ENCODE results near the gene PML. TPM values are rescaled to one million over a fixed set of nuclear protein-coding genes. Genes with fewer than 3 reads are reported as not detected.
A peak's percentile ranks its signal among the peaks of the same experiment; 100 is the strongest.

PML gene
- total RNA-seq, result 100 to 1,000 TPM in 2 of 7 donors, 10 to 100 TPM in 5; 79.5 to 127 (median 88.4) TPM
- 10 to 100 TPM; 17.5 to 34.6 (median 26.1) TPM for polyA plus RNA-seq
- long read RNA-seq, donor 1, full-length matches to known transcripts, result 6 of 6 reads
- long read RNA-seq, donor 1, partial matches to known transcripts, result 0 of 6 reads
- long read RNA-seq, donor 1, other reads (novel, unspliced or antisense), result 0 of 6 reads
- long read RNA-seq, donor 2, full-length matches to known transcripts, result 7 of 7 reads
- long read RNA-seq, donor 2, partial matches to known transcripts, result 0 of 7 reads
- long read RNA-seq, donor 2, other reads (novel, unspliced or antisense), result 0 of 7 reads

- Histone ChIP-seq H3K4me1 (peaks cover 65 to 93% (median 86%) of the 10 kb centered on the region in 6 donors), H3K36me3 (peaks cover 0 to 19% (median 17%) of the 10 kb centered on the region in 6 donors), H3K4me3 (peak within 1 kb of the TSS; percentile 67 to 92 (median 80)), H3K9me3 (no peaks in the 10 kb centered on the region), H3K27me3 (replicated peaks in 1 of 7) (no peaks in the 10 kb centered on the region), H3K27ac (peak within 1 kb of the TSS; percentile 85 to 98 (median 94))
- TF ChIP-seq POLR2AphosphoS5 (IDR thresholded peaks at IDR 0.05) (peak; percentile 86 to 93 (median 92)), CTCF (IDR thresholded peaks at IDR 0.05 in 8 of 11, conservative IDR thresholded peaks at IDR 0.05 in 3 of 11) (peak in 4 of 11 experiments; percentile 31 to 55 (median 33)), POLR2A (IDR thresholded peaks at IDR 0.05) (peak in 2 of 3 donors; percentile 43 to 65)
- intact Hi-C loops (cut with DNase I; ENCODE audit: low total_unique reads), result no loop called here
- DNase-seq, result peak; percentile 99
- 0 to 1% (median 0%) methylated on average over 26 to 27 of the region's 27 CpGs for WGBS, 5 donors
Measured at GRCh38 chr15:73994413-73994883, at the start of gene PML. Gene PML (plus strand): TSS chr15:73994716. CDS start chr15:73994813, 97 bp downstream.

- Histone ChIP-seq H3K27me3 (replicated peaks in 1 of 7) (no peaks in the 10 kb centered on the region), H3K9me3 (no peaks in the 10 kb centered on the region), H3K36me3 (no peaks in the 10 kb centered on the region), H3K27ac (peak overlapping the region in 2 of 8 donors; percentile 7 to 16), H3K4me1 (peaks cover 3 to 49% (median 33%) of the 10 kb centered on the region in 6 donors), H3K4me3 (no peak overlapping the region)
- TF ChIP-seq POLR2A (IDR thresholded peaks at IDR 0.05) (no peak), POLR2AphosphoS5 (IDR thresholded peaks at IDR 0.05) (no peak), CTCF (IDR thresholded peaks at IDR 0.05 in 8 of 11, conservative IDR thresholded peaks at IDR 0.05 in 3 of 11) (no peak)
- 70 to 81% (median 76%) methylated on average over 4 of the region's 4 CpGs for WGBS, 5 donors
- intact Hi-C loops (cut with DNase I; ENCODE audit: low total_unique reads), result no loop called here
- no peak for DNase-seq
Measured at GRCh38 chr15:73945130-73945508, 49.4 kb upstream of the PML start.

GRCh38 chr15:73946046-73946721 lies 48.3 kb upstream of the PML start:
- no peak for TF ChIP-seq POLR2A (IDR thresholded peaks at IDR 0.05)
- TF ChIP-seq POLR2AphosphoS5 (IDR thresholded peaks at IDR 0.05), result no peak
- no peak for TF ChIP-seq CTCF (IDR thresholded peaks at IDR 0.05 in 8 of 11, conservative IDR thresholded peaks at IDR 0.05 in 3 of 11)
- Histone ChIP-seq H3K27me3 (replicated peaks in 1 of 7) (no peaks in the 10 kb centered on the region), H3K4me3 (no peak overlapping the region), H3K36me3 (no peaks in the 10 kb centered on the region), H3K4me1 (peaks cover 7 to 47% (median 31%) of the 10 kb centered on the region in 6 donors), H3K27ac (no peak overlapping the region), H3K9me3 (no peaks in the 10 kb centered on the region)
- peak; percentile 71 for DNase-seq
- 46 to 65% (median 47%) methylated on average over 10 to 17 of the region's 17 CpGs for WGBS, 5 donors
- intact Hi-C loops (cut with DNase I; ENCODE audit: low total_unique reads), result no loop called here
